PC-3 (cell line): ENCODE results near the gene ANKZF1.

Source experiments
- CTCF ChIP-seq: fragments of 300-600 bp; sonication (generic); conservative IDR thresholded peaks from 2 replicates; pipeline ENCODE4 v1.5.1; 2017; ENCODE audit warnings: antibody characterized with exemption, low read depth, mild to moderate bottlenecking, low read length
- EZH2 ChIP-seq: fragments of 300-600 bp; sonication (generic); IDR thresholded peaks from one replicate; pipeline ENCODE4 v1.6.1; 2017; ENCODE audit warnings: antibody characterized with exemption, mild to moderate bottlenecking, low read length; ENCODE audit not compliant: unreplicated experiment
- EZH2phosphoT487 ChIP-seq: fragments of 300-600 bp; sonication (generic); IDR thresholded peaks from 2 replicates; pipeline ENCODE4 v1.6.1; 2018; ENCODE audit warnings: mild to moderate bottlenecking, antibody characterized with exemption, low read length, borderline replicate concordance

GRCh38 chr2:219244789-219245147, 15.2 kb downstream of the ANKZF1 start:
- TF ChIP-seq CTCF: no peak
- TF ChIP-seq EZH2phosphoT487: no peak
- TF ChIP-seq EZH2: no peak
